ENCODE results near the gene SYCP2L. TPM values are rescaled to one million over a fixed set of nuclear protein-coding genes. Genes with fewer than 3 reads are reported as not detected.
A peak's percentile ranks its signal among the peaks of the same experiment; 100 is the strongest.

SYCP2L gene
- total and polyA plus RNA-seq, 10 of the 15 experiments (the other 5 are each of a cell fraction or from before 2014, with no cell fraction given) = 0.03 to 0.12 (median 0.04) TPM; not detected in 7

DNA sequence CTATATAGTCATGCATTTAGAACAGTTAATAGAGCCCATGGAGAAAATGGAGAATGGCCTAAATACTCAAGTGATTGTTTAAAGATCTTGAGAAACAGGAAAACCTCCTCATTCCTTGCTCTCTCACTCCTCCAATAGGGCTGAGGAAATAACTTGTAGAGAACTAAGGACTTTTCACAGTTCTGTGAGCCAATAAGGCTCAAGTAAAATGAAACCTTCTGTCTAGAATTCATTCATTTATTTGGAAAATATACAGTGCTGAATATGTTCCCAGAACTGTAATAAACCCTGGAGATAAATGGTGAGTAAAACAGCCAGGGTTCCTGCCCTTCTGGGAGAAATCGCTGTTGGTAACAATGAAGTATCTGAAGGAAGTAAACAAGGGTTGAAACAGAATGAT is 122.0 kb downstream of the SYCP2L start (continued):
- no peak for TF ChIP-seq POLR2AphosphoS2 (IDR thresholded peaks at IDR 0.05; ENCODE audit: low read depth, low read length)
- TF ChIP-seq SMAD1 (IDR thresholded peaks at IDR 0.05; ENCODE audit: low read depth, partially characterized antibody) = no peak

DNA sequence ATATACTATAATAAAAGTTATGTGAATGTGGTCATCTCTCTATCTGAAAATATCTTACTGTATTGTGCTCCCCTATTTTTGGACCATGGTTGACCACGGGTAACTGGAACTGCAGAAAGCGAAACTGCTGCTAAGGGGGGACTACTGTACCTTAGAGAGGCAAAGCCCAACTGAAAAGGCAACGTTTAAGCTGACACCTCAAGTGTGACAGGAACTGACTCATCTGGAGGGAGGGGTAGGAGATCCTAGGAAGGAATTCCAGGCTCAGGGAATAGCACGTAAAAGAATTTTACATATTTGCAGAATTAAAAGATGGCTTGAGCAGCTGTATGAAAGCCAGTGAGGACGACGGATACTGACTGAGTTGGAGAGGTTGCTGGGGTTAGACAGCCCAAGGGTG is 122.5 kb downstream of the SYCP2L start:
- ATAC-seq = peak; percentile 83
- Histone ChIP-seq H3K79me2 (ENCODE audit: control insufficient read depth, insufficient read depth, low read length) (no peaks in the 10 kb centered on the region), H4K20me1 (ENCODE audit: control insufficient read depth, insufficient read depth) (no peaks in the 10 kb centered on the region), H3K36me3 (ENCODE audit: control insufficient read depth in 2 of 2, insufficient read depth in 2 of 2, low read length in 1 of 2) (no peaks in the 10 kb centered on the region), H2AFZ (ENCODE audit: control insufficient read depth, low read depth, low read length) (no peak overlapping the region), H3K4me2 (ENCODE audit: control insufficient read depth, insufficient read depth) (no peak overlapping the region), H3K27me3 (replicated peaks in 1 of 2; ENCODE audit: control insufficient read depth in 2 of 2, insufficient read depth in 2 of 2, low read length in 1 of 2) (no peaks in the 10 kb centered on the region), H3K27ac (ENCODE audit: control insufficient read depth, insufficient read depth) (no peak overlapping the region), H3K9me3 (replicated peaks; ENCODE audit: control insufficient read depth, insufficient read depth, low read length) (no peaks in the 10 kb centered on the region), H3K9ac (ENCODE audit: control insufficient read depth, insufficient read depth, low read length) (no peak overlapping the region), H3K4me3 (no peak overlapping the region), H3K4me1 (ENCODE audit: control insufficient read depth, insufficient read depth, low read length) (peaks cover 11% of the 10 kb centered on the region)
- POLR2A ChIA-PET = no interaction called here
- RAD21 ChIA-PET (ENCODE audit: unreplicated experiment) = no interaction called here
- SMC1A ChIA-PET (ENCODE audit: uncharacterized antibody, unreplicated experiment) = no interaction called here
- 38% methylated on average over 6 of the region's 6 CpGs for WGBS (ENCODE audit: insufficient coverage, insufficient replicate concordance, low lambda C conversion rate, missing lambda C conversion rate)
- intact Hi-C loops (cut with micrococcal nuclease; ENCODE audit: unreplicated experiment) (no loop called here), in situ Hi-C loops (cut with MboI) (no loop called here)
- no TSS peak for BruUV-seq (replicated peaks)
- TF ChIP-seq EED (IDR thresholded peaks at IDR 0.05; ENCODE audit: low read depth) = peak; percentile 78
- TF ChIP-seq NFIC (IDR thresholded peaks at IDR 0.05; ENCODE audit: low read depth, low read length) = peak; percentile 53; the same call in 1 of the 2 replicates
- no peak for TF ChIP-seq SMAD1 (IDR thresholded peaks at IDR 0.05; ENCODE audit: low read depth, partially characterized antibody)
- TF ChIP-seq RUNX3 (IDR thresholded peaks at IDR 0.05; ENCODE audit: low read length) = peak; percentile 80
- no peak for TF ChIP-seq TBL1XR1 (IDR thresholded peaks at IDR 0.05; ENCODE audit: low read depth, low read length)
- peak; percentile 87 for TF ChIP-seq MEF2A (IDR thresholded peaks at IDR 0.05; ENCODE audit: insufficient read depth, low read depth, low read length)
- TF ChIP-seq IKZF1 (conservative IDR thresholded peaks at IDR 0.05) = peak; percentile 32; the same call in 1 of the 2 replicates
- no peak for TF ChIP-seq ZNF622 (IDR thresholded peaks at IDR 0.05)
- TF ChIP-seq, protein P1, sequence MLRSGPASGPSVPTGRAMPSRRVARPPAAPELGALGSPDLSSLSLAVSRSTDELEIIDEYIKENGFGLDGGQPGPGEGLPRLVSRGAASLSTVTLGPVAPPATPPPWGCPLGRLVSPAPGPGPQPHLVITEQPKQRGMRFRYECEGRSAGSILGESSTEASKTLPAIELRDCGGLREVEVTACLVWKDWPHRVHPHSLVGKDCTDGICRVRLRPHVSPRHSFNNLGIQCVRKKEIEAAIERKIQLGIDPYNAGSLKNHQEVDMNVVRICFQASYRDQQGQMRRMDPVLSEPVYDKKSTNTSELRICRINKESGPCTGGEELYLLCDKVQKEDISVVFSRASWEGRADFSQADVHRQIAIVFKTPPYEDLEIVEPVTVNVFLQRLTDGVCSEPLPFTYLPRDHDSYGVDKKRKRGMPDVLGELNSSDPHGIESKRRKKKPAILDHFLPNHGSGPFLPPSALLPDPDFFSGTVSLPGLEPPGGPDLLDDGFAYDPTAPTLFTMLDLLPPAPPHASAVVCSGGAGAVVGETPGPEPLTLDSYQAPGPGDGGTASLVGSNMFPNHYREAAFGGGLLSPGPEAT (IDR thresholded peaks at IDR 0.05; ENCODE audit: low read depth) = no peak
- no peak for TF ChIP-seq HDAC6 (IDR thresholded peaks at IDR 0.05; ENCODE audit: unreplicated experiment)
- peak; percentile 29 to 61; a peak in 3 of 4 replicates for TF ChIP-seq IKZF2 (IDR thresholded peaks at IDR 0.05)
- peak; percentile 36 for TF ChIP-seq MEF2B (IDR thresholded peaks at IDR 0.05; ENCODE audit: partially characterized antibody, poor library complexity, severe bottlenecking)
- TF ChIP-seq EP300 (IDR thresholded peaks at IDR 0.05; ENCODE audit: borderline replicate concordance in 1 of 2, control insufficient read depth in 1 of 2, low read depth in 2 of 2, low read length in 2 of 2) = no peak
- TF ChIP-seq, protein P2, sequence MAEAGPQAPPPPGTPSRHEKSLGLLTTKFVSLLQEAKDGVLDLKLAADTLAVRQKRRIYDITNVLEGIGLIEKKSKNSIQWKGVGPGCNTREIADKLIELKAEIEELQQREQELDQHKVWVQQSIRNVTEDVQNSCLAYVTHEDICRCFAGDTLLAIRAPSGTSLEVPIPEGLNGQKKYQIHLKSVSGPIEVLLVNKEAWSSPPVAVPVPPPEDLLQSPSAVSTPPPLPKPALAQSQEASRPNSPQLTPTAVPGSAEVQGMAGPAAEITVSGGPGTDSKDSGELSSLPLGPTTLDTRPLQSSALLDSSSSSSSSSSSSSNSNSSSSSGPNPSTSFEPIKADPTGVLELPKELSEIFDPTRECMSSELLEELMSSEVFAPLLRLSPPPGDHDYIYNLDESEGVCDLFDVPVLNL (IDR thresholded peaks at IDR 0.05; ENCODE audit: low read depth, low read length) = no peak
- no peak for TF ChIP-seq LARP7 (IDR thresholded peaks at IDR 0.05)
- TF ChIP-seq POU2F2 (IDR thresholded peaks at IDR 0.05; ENCODE audit: borderline replicate concordance, low read depth, low read length) = no peak
- CTCF ChIA-PET = interaction anchor here (1.1 kb wide), 1 partner anchor 55 kb away, joined by 5 read pairs; no protein-coding TSS in a partner anchor
- DNase-seq (ENCODE audit: low read depth, low spot score) = no peak
- FAIRE-seq = no peak

All from GM12878 (cell line).